SW 1271 (cell line): ENCODE measurements around the gene EDEM3.
"Not testable (repeated sequence)": the region's sequence is repeated elsewhere in the genome, so short reads cannot be mapped to it uniquely, and the experiment has no call there.

Experiments
- DNase-seq, 2 experiments: peaks; one replicate each; lab custom pipeline; 2025; lab: John Stamatoyannopoulos, UW

The EDEM3 gene

GRCh38 chr1:184768467-184768866 is 13.8 kb upstream of the EDEM3 start:
- DNase-seq: no peak

GRCh38 chr1:184767591-184767990 is 12.9 kb upstream of the EDEM3 start:
- DNase-seq: no peak

GRCh38 chr1:184764483-184764882 is 9.8 kb upstream of the EDEM3 start:
- DNase-seq: no peak

- not testable (repeated sequence) for DNase-seq
These were observed 8.9 kb upstream of the EDEM3 start for GRCh38 chr1:184763520-184763919.

GRCh38 chr1:184761969-184762485 is 7.4 kb upstream of the EDEM3 start:
- DNase-seq: no peak

- no peak for DNase-seq
These were observed 5.0 kb upstream of the EDEM3 start for GRCh38 chr1:184759651-184760050.

GRCh38 chr1:184759112-184759511 is 4.5 kb upstream of the EDEM3 start:
- no peak for DNase-seq

- DNase-seq: no peak
These were observed 3.2 kb upstream of the EDEM3 start for GRCh38 chr1:184757891-184758290.

GRCh38 chr1:184757406-184757805 is 2.7 kb upstream of the EDEM3 start:
- no peak for DNase-seq

GRCh38 chr1:184755226-184756065 is 788 bp upstream of the EDEM3 start:
- DNase-seq: no peak

GRCh38 chr1:184753608-184754475 is 816 bp downstream of the EDEM3 start:
- DNase-seq: peak; percentile 16 to 46

GRCh38 chr1:184753117-184753516 is 1.5 kb downstream of the EDEM3 start:
- DNase-seq: no peak

GRCh38 chr1:184752656-184753055 is 2.0 kb downstream of the EDEM3 start:
- no peak for DNase-seq

- DNase-seq: no peak
These were observed 5.9 kb downstream of the EDEM3 start for GRCh38 chr1:184748740-184749139.

- no peak for DNase-seq
These were observed 7.3 kb downstream of the EDEM3 start for GRCh38 chr1:184747089-184747955.

- no peak for DNase-seq
These were observed 8.6 kb downstream of the EDEM3 start for GRCh38 chr1:184745929-184746638.

- DNase-seq: no peak
These were observed 9.5 kb downstream of the EDEM3 start for GRCh38 chr1:184745110-184745509.

GRCh38 chr1:184743062-184743756 is 11.4 kb downstream of the EDEM3 start:
- DNase-seq: no peak

- DNase-seq: no peak
These were observed 14.3 kb downstream of the EDEM3 start for GRCh38 chr1:184740344-184740743.

GRCh38 chr1:184739796-184740195 is 14.9 kb downstream of the EDEM3 start:
- no peak for DNase-seq

GRCh38 chr1:184739070-184739469 is 15.6 kb downstream of the EDEM3 start:
- DNase-seq: no peak
